Left colon (tissue), 2 donors: Measurements from ENCODE around the gene GRIA4. TPM values are rescaled to one million over a fixed set of nuclear protein-coding genes. Genes with fewer than 3 reads are reported as not detected.

Experiments
- ATAC-seq: fragments of 200-7000 bp; cut with Tn5 transposase; one replicate; pipeline ENCODE4 v1.9.1; 2020; ENCODE audit warnings: mild to moderate bottlenecking, moderate library complexity
- DNase-seq, 2 donors: peaks; one replicate each; pipeline ENCODE4 v3.0.0-alpha.2; 2020
- intact Hi-C, 2 donors: fragments of 100-400 bp; cut with DNase I in 1 of 2; cut with micrococcal nuclease in 1 of 2; formaldehyde crosslinking; loops; one replicate each; pipeline versions ENCODE4 v1.11.2 to v1.14.0; 2022; cut with DNase I, micrococcal nuclease
- total RNA-seq, 2 donors: library from RNA; stranded (reverse); fragmentation: NEBNext Ultra II Directional; extraction: Animal tissue kit (Norgen Biotek cat#: 25700); gene quantifications; one replicate each; pipeline ENCODE4 v1.2.1, GENCODE V29; 2021
- donor health status: DM: no; HTN: no; CAD: no.
- donor health status: DM: yes; HTN: yes; CAD: no.

Gene GRIA4
- total RNA-seq, 2 donors from 2014 or later: 0.89 to 2.5 TPM

DNA sequence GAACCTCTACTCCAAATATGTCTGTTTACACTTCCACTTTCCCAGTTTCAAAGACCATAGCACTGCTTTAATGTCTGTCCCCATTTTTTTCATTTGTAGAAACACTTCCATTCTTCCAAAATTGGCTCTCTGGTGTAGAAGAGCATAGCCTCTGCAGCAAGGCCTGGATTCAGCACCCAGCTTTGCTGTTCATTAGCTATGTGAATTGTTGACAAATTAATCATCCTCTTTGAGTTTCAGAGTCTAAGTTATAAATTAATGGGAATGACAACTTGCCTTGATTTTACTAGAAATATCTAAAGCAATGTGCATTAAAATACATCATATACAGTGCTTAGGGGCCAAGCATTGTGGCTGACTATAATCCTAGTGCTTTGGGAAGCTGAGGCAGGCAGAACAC, 22.4 kb downstream of the GRIA4 start:
- DNase-seq: no peak
- intact Hi-C loops: no loop called here
- no peak for ATAC-seq

GRCh38 chr11:105635466-105635865, 25.6 kb downstream of the GRIA4 start:
- DNase-seq (no peak), ATAC-seq (no peak)
- intact Hi-C loops: no loop called here

DNA sequence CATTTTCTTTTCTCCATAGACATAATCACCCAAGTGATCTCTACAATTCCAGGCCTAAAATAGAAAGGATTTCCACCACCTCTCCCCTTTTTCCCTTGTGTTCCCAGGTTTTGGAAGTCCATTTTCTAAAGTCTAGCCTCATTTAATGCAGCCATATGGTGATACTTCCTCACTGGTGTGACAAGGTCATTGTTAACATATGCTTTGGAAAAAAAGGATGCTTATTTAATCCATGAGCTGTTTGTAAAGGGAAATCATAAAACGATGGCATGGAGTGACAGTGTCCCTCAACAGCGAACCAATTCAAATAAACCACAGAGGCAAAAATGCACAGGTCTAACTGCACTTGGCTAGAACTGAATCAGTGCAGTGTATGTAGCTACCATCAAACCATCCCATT, 26.6 kb downstream of the GRIA4 start:
- ATAC-seq: no peak
- no peak for DNase-seq
- intact Hi-C loops: no loop called here

DNA sequence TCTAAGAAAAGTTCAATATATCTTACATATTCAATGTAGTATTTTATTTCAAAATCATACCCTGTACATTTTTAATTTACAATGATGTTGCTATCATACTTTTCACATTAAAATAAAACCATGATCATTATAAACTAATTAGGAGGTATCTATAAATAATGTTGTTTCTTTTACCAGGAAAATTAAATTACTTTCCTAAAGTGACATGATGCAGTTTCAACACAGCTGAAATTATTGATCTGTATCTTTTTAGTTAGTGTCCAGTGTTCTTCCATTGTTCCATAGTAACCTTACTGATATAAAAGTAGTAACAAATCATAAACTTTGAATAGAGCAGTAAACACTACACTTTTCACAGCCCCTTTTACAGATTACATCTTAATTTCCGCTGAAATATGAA, 29.7 kb downstream of the GRIA4 start:
- intact Hi-C loops: no loop called here
- ATAC-seq (no peak), DNase-seq (no peak)

DNA sequence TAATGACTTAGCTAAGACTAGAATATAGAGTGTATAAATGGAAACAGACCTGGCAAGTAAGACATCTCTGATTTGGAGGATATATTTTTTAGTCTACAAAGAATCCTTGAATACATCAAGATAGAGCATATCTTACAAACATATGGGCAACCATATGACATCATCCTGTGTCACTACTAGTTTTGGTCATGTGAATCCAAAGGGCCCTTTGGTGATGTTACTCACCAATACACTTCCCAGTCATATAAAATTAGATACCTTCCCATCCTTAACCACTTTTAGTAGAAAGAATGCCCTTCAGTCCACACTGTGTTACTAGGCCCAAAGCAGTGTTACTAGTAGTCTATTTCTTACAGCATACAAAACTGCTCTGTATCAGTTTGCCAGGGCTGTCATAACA, 31.6 kb downstream of the GRIA4 start:
- intact Hi-C loops: no loop called here
- ATAC-seq: no peak
- DNase-seq: no peak

- no peak for ATAC-seq
- intact Hi-C loops: no loop called here
These were observed 33.0 kb downstream of the GRIA4 start for GRCh38 chr11:105642870-105643269.

GRCh38 chr11:105644839-105645573, 35.1 kb downstream of the GRIA4 start:
- ATAC-seq (no peak), DNase-seq (no peak)
- intact Hi-C loops: no loop called here

More at GRCh38 chr11:105642870-105643269, 33.0 kb downstream of the GRIA4 start:
- DNase-seq: no peak

- ATAC-seq (no peak), DNase-seq (no peak)
- intact Hi-C loops: no loop called here
These were observed 37.9 kb downstream of the GRIA4 start for GRCh38 chr11:105647780-105648179.

DNA sequence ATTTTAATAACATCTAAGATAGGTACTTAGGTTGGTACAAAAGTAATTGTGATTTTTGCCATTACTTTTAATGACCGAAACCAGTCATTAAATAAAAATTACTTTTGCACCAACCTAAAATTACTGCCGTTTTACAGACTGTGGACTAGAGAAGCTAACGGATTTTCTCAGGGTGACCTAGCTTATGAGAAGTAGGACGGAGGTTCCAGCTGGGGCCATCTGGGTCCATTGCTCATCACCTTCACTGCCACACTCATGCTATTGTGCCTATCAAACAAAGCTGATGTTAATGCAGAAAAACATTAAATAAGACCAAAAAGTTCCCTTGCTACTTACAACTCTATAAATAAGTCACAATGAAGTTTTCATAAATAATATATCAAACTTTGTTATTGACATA, 38.9 kb downstream of the GRIA4 start:
- no peak for ATAC-seq
- no peak for DNase-seq
- intact Hi-C loops: no loop called here

GRCh38 chr11:105665281-105665680, 55.4 kb downstream of the GRIA4 start:
- ATAC-seq (no peak), DNase-seq (no peak)
- intact Hi-C loops: no loop called here

- ATAC-seq: no peak
- intact Hi-C loops: no loop called here
- no peak for DNase-seq
These were observed 57.6 kb downstream of the GRIA4 start for GRCh38 chr11:105667441-105667840.

DNA sequence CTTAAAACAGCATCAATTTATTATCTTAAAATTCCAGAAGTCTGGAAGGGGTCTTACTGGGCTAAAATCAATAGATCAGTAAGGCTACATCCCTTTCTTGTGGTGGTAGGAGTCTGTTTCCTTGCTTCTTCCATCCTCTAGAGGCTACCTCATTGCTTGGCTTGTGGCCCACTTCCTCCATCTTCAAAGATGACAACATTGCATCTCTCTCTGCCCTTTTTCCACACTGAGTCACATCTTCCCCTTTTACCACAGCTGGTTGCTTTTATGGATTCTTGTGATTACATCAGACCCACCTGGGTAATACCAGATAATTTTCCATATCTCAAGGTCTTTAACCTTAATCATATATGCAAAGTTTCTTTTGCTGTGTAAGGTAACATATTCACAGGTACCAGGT, 60.9 kb downstream of the GRIA4 start:
- intact Hi-C loops: no loop called here
- ATAC-seq: no peak
- no peak for DNase-seq

DNA sequence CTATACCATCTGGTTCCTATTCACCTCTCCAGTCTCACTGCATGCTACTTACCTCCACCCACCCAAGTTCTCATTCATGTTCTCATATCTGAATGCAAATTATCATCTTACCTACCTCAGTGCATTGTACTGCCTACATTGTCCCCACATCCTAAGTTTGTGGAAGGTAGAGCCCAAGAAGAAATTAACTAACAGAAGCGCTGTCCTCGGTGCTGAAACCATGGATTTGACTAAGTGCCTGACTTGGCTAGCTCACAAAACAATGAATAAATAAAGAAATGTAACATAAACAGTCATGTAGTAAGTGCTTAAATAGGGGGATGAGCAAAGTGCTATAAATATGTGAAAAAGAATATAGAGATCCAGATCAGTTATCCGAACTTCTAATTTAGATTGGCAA, 63.2 kb downstream of the GRIA4 start:
- no peak for ATAC-seq
- intact Hi-C loops: no loop called here
- DNase-seq: peak in 1 of 2 donors; percentile 33

DNA sequence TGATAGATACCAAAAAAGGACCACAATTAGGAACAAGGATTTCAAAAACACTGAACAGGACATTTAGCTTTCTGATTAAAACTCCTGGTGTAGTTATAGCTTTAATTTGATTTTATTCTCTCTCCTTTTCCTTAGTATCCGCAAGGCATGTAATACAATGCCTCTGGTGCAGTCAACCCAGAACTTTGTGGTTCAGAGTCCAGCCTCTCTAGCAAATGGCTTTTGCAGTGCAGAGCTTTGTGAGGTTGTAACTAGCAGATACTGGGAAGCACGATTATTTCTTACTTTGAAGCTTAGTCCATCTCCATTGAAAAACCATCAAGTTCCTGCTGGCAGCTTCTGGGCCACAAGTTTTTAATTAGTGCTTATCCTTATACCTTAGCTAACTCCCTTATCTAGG, 79.8 kb downstream of the GRIA4 start:
- DNase-seq (no peak), ATAC-seq (no peak)
- intact Hi-C loops: no loop called here

GRCh38 chr11:105690467-105690866, 80.6 kb downstream of the GRIA4 start:
- no peak for DNase-seq
- intact Hi-C loops: no loop called here
- no peak for ATAC-seq

DNA sequence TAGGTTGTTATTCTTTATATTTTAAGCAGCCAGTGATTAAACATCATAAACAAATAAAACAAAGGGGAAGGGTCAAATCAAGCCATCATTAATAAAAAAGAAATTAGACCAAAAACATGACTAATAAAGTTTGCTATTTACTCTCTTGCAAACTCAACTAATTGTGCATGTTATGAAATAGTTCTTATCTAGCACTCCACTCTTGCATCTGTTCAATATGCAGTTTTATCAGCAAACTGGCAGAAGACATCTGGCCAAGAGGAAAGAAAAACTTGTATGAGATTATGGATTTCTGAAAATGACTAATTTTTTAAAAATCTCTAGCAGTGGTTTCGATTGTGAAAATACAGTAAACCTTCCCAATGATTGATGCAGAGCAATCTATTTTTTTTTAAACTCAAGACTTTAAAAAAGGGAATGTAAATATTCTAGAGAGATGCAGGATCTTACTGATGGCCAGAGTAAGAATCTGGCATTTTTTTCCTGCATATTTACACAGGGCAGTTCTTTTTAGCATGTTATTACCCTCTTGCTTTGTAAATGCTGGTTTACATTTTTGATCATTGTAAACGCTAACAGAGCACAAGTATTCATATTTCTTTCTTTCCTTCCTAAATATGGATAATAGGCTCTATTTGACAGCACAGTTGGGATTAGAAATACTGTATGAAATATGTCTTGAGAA, 83.3 kb downstream of the GRIA4 start:
- DNase-seq (no peak), ATAC-seq (no peak)
- intact Hi-C loops: no loop called here

- ATAC-seq: no peak
- intact Hi-C loops: no loop called here
- DNase-seq: no peak
These were observed 86.1 kb downstream of the GRIA4 start for GRCh38 chr11:105696000-105696399.

DNA sequence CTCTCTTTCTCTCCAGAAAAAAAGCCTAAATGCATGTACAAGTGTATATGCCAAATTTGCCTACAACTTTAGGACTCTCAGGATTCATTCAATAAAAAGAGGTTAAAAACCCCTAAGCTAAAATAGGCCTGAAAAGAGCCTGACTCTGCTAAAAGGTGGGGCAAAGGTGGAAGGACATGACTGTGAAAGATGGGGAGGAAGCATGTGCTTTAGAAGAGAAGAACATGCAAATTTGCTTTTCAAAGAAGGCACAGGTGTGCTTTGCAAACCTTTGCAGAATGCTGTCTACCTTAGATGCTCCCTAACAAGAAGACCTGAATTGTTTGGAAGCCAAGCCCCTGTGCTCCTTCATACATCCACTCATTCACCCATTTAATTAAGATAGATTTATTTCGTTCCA, 87.4 kb downstream of the GRIA4 start:
- intact Hi-C loops: no loop called here
- ATAC-seq (no peak), DNase-seq (no peak)

DNA sequence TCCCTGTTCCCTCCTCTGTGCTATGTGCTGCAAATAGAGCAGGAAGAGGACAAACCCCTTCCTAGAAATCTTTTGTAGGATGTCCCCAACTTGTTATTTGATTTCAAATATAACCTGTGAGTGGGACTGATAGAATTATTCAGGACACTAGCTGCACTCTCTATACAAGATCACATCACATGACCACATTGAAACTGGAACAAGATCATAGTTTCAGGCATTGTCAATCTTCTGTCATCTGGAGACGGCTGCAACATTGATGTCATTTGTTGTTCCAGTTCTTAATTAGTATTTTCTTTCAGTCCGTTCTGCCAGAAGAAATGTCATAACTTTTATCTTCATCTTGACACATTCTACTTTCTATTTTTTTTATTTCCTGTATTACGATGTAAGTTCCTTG, 89.3 kb downstream of the GRIA4 start:
- intact Hi-C loops: no loop called here
- no peak for ATAC-seq
- DNase-seq: no peak

DNA sequence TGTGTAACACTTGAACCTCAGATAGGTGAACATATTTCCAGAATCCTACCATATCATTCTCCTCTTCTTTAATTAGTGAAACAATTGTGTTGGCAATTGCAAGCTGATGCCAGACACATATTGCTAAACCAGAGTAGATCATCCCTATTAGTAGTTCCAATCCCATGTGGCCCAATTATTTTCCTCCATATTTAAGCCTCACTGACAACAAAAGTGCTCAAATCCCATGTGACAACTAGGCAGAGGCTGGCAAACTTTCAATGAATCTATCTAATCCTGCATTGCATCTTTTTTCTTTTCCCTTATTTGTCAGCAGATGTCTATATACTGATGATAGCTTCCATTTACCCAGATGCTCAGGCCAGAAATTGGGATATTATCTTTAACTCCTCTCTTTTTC, 90.4 kb downstream of the GRIA4 start:
- ATAC-seq (no peak), DNase-seq (no peak)
- intact Hi-C loops: no loop called here

DNA sequence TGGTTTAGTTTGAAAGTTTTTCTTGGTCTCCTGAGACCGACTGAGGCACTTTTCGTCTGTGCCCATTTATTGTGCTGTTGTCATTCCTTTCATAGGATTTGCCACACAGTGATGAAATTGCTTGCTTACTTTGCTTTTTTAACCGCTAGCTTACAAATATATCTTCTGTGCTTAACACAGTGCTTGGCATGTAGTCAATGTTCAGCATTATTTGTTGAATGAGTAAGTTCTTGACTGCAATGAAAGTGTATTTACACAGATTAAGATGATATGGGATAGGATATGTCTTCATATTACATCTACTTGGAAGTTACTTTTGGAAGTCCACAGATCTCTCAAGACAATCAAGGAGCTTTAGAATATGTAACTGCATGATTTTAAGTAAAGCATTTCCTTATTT, 91.2 kb downstream of the GRIA4 start:
- no peak for ATAC-seq
- DNase-seq: no peak
- intact Hi-C loops: no loop called here
